Measurements from ENCODE around the gene RARS1.

DNA sequence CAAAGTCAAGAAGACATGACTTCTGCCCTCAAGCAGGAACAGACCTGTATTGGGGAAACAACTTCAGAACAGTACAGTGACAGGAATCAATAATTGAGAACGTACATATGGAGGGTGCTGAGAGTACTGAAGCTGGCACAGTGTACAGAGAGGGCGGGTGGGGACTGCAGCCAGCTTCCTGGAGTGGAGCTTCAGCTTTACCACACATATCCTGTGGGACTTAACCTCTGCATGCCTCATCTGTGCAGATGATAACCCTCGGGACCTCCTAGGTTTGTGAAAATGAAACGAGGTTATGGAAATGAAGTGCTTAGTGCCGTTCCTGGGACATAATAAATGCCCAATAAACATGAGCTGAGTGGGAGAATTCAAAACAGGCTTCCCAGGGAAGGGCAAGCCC lies 22.1 kb upstream of the RARS1 start:
- TF ChIP-seq, protein P1, sequence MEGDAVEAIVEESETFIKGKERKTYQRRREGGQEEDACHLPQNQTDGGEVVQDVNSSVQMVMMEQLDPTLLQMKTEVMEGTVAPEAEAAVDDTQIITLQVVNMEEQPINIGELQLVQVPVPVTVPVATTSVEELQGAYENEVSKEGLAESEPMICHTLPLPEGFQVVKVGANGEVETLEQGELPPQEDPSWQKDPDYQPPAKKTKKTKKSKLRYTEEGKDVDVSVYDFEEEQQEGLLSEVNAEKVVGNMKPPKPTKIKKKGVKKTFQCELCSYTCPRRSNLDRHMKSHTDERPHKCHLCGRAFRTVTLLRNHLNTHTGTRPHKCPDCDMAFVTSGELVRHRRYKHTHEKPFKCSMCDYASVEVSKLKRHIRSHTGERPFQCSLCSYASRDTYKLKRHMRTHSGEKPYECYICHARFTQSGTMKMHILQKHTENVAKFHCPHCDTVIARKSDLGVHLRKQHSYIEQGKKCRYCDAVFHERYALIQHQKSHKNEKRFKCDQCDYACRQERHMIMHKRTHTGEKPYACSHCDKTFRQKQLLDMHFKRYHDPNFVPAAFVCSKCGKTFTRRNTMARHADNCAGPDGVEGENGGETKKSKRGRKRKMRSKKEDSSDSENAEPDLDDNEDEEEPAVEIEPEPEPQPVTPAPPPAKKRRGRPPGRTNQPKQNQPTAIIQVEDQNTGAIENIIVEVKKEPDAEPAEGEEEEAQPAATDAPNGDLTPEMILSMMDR (IDR thresholded peaks at IDR 0.05): no peak
- TF ChIP-seq POLR2A (IDR thresholded peaks at IDR 0.05): no peak
